ENCODE data around the gene CIRBP. TPM values are rescaled to one million over a fixed set of nuclear protein-coding genes. Genes with fewer than 3 reads are reported as not detected.
"Not testable (repeated sequence)": the region's sequence is repeated elsewhere in the genome, so short reads cannot be mapped to it uniquely, and the experiment has no call there.

Gene CIRBP
- total RNA-seq, 3 donors from 2014 or later: 281 to 507 (median 300) TPM

DNA sequence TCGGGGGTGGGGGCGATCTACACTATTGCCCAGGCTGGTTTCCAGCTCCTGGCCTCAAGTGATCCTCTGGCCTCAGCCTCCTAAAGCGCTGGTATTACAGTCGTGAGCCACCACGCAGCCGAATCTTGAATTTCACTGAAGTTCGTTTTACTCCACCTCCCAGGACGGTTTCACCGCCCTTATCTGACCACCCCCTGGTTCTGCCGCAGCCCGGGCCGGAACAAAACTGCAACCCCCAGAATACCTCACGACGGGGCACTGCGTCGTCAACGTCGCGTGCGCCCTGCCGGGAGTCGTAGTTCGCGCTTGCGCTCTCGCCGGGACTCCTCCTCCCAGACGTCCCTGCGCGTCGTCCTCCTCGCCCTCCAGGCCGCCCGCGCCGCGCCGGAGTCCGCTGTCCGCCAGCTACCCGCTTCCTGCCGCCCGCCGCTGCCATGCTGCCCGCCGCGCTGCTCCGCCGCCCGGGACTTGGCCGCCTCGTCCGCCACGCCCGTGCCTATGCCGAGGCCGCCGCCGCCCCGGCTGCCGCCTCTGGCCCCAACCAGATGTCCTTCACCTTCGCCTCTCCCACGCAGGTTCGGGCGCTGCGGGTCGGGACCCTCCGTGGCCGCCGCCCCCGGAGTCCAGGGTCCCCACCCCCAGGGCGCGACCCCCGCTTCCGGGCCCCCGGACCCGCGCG, 27.6 kb upstream of the CIRBP start, which contains the start of gene ATP5F1D:
Gene ATP5F1D (plus strand): TSS at position 335 of the 679 bp plus-strand sequence. CDS start 100 bp downstream, at position 435.
- ATAC-seq (peak; percentile 73), DNase-seq (peak; percentile 94 to 97 (median 96))
- H3K4me1 ChIP-seq (ENCODE audit: low read depth): peaks cover 55% of the 10 kb centered on the region
- H3K9me3 ChIP-seq: no peaks in the 10 kb centered on the region
- TF ChIP-seq, protein P1, sequence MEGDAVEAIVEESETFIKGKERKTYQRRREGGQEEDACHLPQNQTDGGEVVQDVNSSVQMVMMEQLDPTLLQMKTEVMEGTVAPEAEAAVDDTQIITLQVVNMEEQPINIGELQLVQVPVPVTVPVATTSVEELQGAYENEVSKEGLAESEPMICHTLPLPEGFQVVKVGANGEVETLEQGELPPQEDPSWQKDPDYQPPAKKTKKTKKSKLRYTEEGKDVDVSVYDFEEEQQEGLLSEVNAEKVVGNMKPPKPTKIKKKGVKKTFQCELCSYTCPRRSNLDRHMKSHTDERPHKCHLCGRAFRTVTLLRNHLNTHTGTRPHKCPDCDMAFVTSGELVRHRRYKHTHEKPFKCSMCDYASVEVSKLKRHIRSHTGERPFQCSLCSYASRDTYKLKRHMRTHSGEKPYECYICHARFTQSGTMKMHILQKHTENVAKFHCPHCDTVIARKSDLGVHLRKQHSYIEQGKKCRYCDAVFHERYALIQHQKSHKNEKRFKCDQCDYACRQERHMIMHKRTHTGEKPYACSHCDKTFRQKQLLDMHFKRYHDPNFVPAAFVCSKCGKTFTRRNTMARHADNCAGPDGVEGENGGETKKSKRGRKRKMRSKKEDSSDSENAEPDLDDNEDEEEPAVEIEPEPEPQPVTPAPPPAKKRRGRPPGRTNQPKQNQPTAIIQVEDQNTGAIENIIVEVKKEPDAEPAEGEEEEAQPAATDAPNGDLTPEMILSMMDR (IDR thresholded peaks at IDR 0.05): no peak
- intact Hi-C loops (cut with DNase I, micrococcal nuclease): loop anchor here in 1 of 2 donors (2.0 kb wide), 1 partner anchor 25 kb away; no protein-coding TSS in a partner anchor
- H3K36me3 ChIP-seq (ENCODE audit: low read depth): no peaks in the 10 kb centered on the region
- H3K4me3 ChIP-seq: peak within 1 kb of the TSS; percentile 91

DNA sequence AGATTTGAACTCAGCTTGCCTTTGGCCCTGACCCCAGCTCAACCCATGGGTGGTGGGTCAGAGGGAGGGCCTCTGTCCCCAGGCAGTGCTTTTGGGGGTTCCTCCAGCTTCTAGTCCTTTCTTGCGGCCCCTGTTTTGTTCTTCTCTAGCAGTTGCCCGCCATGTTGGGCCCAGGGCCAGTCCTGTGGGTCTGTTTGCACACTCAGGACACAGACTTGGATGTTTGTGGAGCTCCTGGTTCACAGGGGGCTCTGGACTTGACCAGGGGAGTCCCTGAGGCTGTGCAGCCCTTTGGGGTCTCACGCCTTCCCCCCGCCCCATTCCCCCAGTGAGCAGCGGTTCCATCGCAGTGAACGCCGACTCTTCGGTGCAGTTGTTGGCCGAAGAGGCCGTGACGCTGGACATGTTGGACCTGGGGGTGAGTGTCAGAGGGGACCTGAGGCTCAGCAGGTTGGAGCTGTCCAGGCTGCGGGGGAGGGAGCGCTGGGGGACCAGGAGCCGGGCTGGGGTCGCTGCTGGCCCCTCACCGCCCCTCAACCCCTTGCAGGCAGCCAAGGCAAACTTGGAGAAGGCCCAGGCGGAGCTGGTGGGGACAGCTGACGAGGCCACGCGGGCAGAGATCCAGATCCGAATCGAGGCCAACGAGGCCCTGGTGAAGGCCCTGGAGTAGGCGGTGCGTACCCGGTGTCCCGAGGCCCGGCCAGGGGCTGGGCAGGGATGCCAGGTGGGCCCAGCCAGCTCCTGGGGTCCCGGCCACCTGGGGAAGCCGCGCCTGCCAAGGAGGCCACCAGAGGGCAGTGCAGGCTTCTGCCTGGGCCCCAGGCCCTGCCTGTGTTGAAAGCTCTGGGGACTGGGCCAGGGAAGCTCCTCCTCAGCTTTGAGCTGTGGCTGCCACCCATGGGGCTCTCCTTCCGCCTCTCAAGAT, 25.1 kb upstream of the CIRBP start:
- TF ChIP-seq, protein P1 (IDR thresholded peaks at IDR 0.05): peak; percentile 90
- peak; percentile 90 to 91 (median 91) for DNase-seq
- peak; percentile 52 for ATAC-seq
- Histone ChIP-seq H3K36me3 (ENCODE audit: low read depth) (no peaks in the 10 kb centered on the region), H3K4me1 (ENCODE audit: low read depth) (peaks cover 60% of the 10 kb centered on the region), H3K4me3 (no peak overlapping the region), H3K9me3 (no peaks in the 10 kb centered on the region)
- intact Hi-C loops (cut with DNase I, micrococcal nuclease): loop anchor here in 1 of 2 donors (2.0 kb wide), 1 partner anchor 23 kb away; no protein-coding TSS in a partner anchor

DNA sequence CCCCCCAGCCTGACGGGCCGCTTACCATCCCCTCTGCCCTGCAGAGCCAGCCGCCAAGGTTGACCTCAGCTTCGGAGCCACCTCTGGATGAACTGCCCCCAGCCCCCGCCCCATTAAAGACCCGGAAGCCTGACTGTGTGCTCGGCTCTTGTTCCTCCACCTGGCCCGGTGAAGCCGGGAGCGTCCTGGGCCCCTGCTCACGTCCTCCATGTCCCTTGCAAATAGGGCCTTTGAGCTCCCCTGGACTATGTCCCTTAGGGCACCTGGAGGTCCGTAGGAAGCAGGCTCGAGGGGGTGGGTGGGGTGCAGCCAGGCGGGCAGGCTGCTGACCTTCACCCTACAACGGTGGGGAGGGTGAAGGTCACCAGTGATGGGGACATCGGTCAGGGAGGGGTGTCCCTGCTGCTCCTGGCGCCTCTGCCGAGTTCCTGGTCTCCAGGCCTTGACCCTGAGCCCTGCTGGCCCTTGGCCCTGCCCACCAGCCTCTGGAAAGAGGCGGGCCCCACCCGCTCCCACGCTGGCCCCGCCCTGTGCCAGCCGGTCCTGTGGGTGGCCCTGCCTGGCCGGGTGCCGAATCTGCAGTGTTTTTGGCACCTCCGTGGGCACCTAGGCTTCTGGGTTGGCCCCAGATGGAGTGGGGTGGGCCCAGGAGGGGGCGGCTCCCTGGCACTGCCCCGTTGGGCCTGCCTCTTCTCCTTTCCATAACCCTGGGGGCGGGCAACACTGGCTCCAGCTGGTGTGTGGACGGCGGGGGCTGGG, 24.3 kb upstream of the CIRBP start:
- no peaks in the 10 kb centered on the region for H3K36me3 ChIP-seq (ENCODE audit: low read depth)
- H3K9me3 ChIP-seq: no peaks in the 10 kb centered on the region
- intact Hi-C loops (cut with DNase I, micrococcal nuclease): no loop called here
- H3K4me1 ChIP-seq (ENCODE audit: low read depth): peaks cover 60% of the 10 kb centered on the region
- TF ChIP-seq, protein P1 (IDR thresholded peaks at IDR 0.05): no peak
- ATAC-seq (peak; percentile 32), DNase-seq (peak; percentile 76 to 89 (median 88))
- H3K4me3 ChIP-seq: no peak overlapping the region

DNA sequence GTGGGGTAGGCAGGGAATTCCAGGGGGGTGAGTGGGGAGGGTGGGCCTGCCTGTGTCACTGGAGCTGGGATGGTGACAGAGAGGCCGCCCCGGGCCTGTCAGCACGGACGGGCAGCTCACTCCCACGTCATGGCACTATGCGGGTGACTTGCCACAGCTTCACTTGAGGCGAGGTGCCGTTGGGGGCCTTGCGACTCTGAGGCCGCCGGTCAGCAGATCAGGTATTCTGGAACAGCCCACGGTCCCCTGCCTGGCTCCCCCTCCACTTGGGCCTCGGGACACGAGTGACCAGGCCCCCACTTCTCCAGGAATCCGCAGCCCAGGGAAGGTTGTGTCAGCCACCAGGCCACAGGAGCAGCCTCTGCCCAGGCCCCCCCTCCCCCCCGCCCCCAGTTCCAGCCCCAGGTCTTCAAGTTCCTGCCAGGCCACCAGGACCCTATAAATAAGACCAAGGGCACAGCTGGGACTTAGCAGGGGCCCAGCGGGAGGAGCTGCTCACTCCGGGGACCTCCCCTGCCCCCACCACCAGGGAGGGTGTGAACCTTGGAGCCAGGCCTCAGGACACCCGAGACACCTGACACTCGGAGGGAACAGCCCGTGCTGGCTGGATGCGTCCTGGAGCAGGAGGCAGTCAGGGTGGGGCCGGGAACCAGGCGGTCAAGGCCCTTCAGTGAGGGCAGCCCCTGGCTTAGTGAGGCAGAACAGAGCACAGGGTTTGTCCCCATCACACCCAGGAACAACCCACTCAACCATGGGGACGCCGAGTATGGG, 23.5 kb upstream of the CIRBP start:
- DNase-seq (peak; percentile 76 to 92 (median 83)), ATAC-seq (peak; percentile 6)
- Histone ChIP-seq H3K9me3 (no peaks in the 10 kb centered on the region), H3K4me1 (ENCODE audit: low read depth) (peaks cover 56% of the 10 kb centered on the region), H3K4me3 (no peak overlapping the region), H3K36me3 (ENCODE audit: low read depth) (no peaks in the 10 kb centered on the region)
- TF ChIP-seq, protein P1 (IDR thresholded peaks at IDR 0.05): no peak
- intact Hi-C loops (cut with DNase I, micrococcal nuclease): no loop called here

DNA sequence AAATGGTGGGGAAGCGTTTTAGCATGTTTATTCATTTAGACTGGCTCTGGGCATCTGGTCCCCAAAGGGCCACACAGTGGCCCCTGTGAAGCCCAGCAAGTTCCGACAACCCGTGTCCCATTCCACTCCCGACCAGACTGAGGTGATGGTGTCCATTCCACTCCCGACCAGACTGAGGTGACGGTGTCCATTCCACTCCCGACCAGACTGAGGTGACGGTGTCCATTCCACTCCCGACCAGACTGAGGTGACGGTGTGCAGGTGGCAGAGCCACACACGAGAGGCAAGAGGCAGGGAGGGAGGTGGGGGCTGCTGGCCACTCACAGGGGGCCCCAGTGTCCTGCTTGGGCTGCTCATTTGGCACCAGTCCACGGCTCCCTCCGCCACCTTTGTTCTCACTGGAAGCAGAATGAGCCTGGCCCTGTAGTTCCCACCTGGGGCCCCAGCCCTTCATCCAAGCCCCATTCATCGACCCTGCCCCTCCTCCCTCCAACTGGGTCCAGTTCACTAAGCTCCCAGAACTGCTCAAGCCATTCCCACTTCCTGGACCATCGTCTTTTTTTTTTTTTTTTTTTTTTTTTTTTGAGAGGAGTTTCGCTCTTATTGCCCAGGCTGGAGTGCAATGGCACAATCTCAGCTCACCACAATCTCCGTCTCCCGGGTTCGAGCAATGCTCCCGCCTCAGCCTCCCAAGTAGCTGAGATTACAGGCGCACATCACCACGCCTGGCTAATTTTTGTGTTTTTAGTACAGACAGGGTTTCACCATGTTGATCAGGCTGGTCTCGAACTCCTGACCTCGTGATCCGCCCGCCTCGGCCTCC, 22.7 kb upstream of the CIRBP start:
- ATAC-seq; intact Hi-C loops (cut with DNase I, micrococcal nuclease); H3K9me3 ChIP-seq; H3K4me3 ChIP-seq; H3K36me3 ChIP-seq (ENCODE audit: low read depth): not testable (repeated sequence)
- DNase-seq: peak in 2 of 3 donors; percentile 57 to 60
- peaks cover 49% of the 10 kb centered on the region for H3K4me1 ChIP-seq (ENCODE audit: low read depth)
